Thoracic aorta (tissue), 2 donors: ENCODE measurements around the gene ZMAT5. TPM values are rescaled to one million over a fixed set of nuclear protein-coding genes. Genes with fewer than 3 reads are reported as not detected.

Experiments
- ATAC-seq: fragments of 150-250 bp; one replicate; pipeline ENCODE4 v1.8.0; 2017; ENCODE audit warnings: low read depth; ENCODE audit not compliant: insufficient number of reproducible peaks, low FRiP score
- DNase-seq: peaks from one replicate; pipeline ENCODE4 v3.0.0-alpha.2; 2020; ENCODE audit warnings: low spot score
- H3K27ac ChIP-seq, 2 donors: fragments of 200-600 bp; sonication (generic); 1 replicate in 1 of 2; 2 replicates in 1 of 2; pipeline ENCODE4 v1.5.1; 2016; ENCODE audit warnings: mild to moderate bottlenecking in 2 of 2, moderate library complexity in 2 of 2
- H3K27me3 ChIP-seq: fragments of 200-600 bp; sonication (generic); replicated peaks from 2 replicates; pipeline ENCODE4 v1.6.0; 2016; ENCODE audit warnings: mild to moderate bottlenecking; ENCODE audit not compliant: insufficient read depth
- H3K36me3 ChIP-seq: fragments of 200-600 bp; sonication (generic); one replicate; pipeline ENCODE4 v1.5.1; 2016
- H3K4me1 ChIP-seq, 2 donors: fragments of 200-600 bp; sonication (generic); 1 replicate in 1 of 2; 2 replicates in 1 of 2; pipeline versions ENCODE4 v1.5.1 to v1.6.0; 2016; ENCODE audit warnings: low read depth in 2 of 2, mild to moderate bottlenecking in 1 of 2; ENCODE audit not compliant: control insufficient read depth in 1 of 2
- H3K4me3 ChIP-seq: fragments of 200-600 bp; sonication (generic); 2 replicates; pipeline ENCODE4 v1.5.1; 2016; ENCODE audit warnings: mild to moderate bottlenecking
- H3K9me3 ChIP-seq: fragments of 200-600 bp; sonication (generic); 2 replicates; pipeline ENCODE4 v1.5.1; 2016
- CTCF ChIP-seq: fragments of 200-600 bp; sonication (generic); IDR thresholded peaks from one replicate; pipeline ENCODE4 v1.5.1; 2019; ENCODE audit warnings: antibody characterized with exemption
- total RNA-seq, 2 donors: library from RNA; depleted of rRNA; stranded (reverse); fragments of >200 nt; gene quantifications; one replicate each; pipeline versions ENCODE4 v1.1.0 to v1.2.3, GENCODE V29; 2016

ZMAT5 gene
- total RNA-seq, 2 donors from 2014 or later: 11.0 to 26.8 TPM

GRCh38 chr22:29697853-29698598 is 68.8 kb downstream of the ZMAT5 start:
- DNase-seq: no peak
- peaks cover 11% of the 10 kb centered on the region for H3K36me3 ChIP-seq

GRCh38 chr22:29695129-29695926 is 71.5 kb downstream of the ZMAT5 start:
- H3K27me3 ChIP-seq: no peaks in the 10 kb centered on the region
- H3K4me1 ChIP-seq: no peaks in the 10 kb centered on the region
- no peak overlapping the region for H3K4me3 ChIP-seq
- ATAC-seq: no peak
- peaks cover 14% of the 10 kb centered on the region for H3K36me3 ChIP-seq
- TF ChIP-seq CTCF: no peak
- no peak overlapping the region for H3K27ac ChIP-seq
- no peak for DNase-seq
- no peaks in the 10 kb centered on the region for H3K9me3 ChIP-seq

More at GRCh38 chr22:29697853-29698598, 68.8 kb downstream of the ZMAT5 start:
- no peaks in the 10 kb centered on the region for H3K9me3 ChIP-seq
- ATAC-seq: no peak
- no peak for TF ChIP-seq CTCF
- no peak overlapping the region for H3K4me3 ChIP-seq
- H3K4me1 ChIP-seq: peaks cover 0 to 10% of the 10 kb centered on the region in 2 donors
- H3K27ac ChIP-seq: no peak overlapping the region
- no peaks in the 10 kb centered on the region for H3K27me3 ChIP-seq

GRCh38 chr22:29693671-29694070 is 73.1 kb downstream of the ZMAT5 start:
- Histone ChIP-seq H3K36me3 (peaks cover 14% of the 10 kb centered on the region), H3K27ac (no peak overlapping the region), H3K4me1 (no peaks in the 10 kb centered on the region), H3K27me3 (no peaks in the 10 kb centered on the region), H3K4me3 (no peak overlapping the region), H3K9me3 (no peaks in the 10 kb centered on the region)
- no peak for DNase-seq
- no peak for ATAC-seq
- no peak for TF ChIP-seq CTCF

- no peaks in the 10 kb centered on the region for H3K27me3 ChIP-seq
- H3K4me1 ChIP-seq: no peaks in the 10 kb centered on the region
- no peaks in the 10 kb centered on the region for H3K9me3 ChIP-seq
- H3K4me3 ChIP-seq: no peak overlapping the region
- DNase-seq: no peak
- no peak for ATAC-seq
- no peak for TF ChIP-seq CTCF
- no peak overlapping the region for H3K27ac ChIP-seq
- peaks cover 14% of the 10 kb centered on the region for H3K36me3 ChIP-seq
Observed at GRCh38 chr22:29693161-29693560, 73.6 kb downstream of the ZMAT5 start.

- ATAC-seq (no peak), DNase-seq (no peak)
- Histone ChIP-seq H3K27ac (no peak overlapping the region), H3K4me3 (no peak overlapping the region), H3K36me3 (peaks cover 14% of the 10 kb centered on the region), H3K9me3 (no peaks in the 10 kb centered on the region), H3K4me1 (no peaks in the 10 kb centered on the region), H3K27me3 (no peaks in the 10 kb centered on the region)
- TF ChIP-seq CTCF: no peak
Observed at GRCh38 chr22:29692327-29692640, 74.5 kb downstream of the ZMAT5 start.
